Measurements from ENCODE around the gene CCDC171.
"Not testable (repeated sequence)": the region's sequence is repeated elsewhere in the genome, so short reads cannot be mapped to it uniquely, and the experiment has no call there.

Gene CCDC171

DNA sequence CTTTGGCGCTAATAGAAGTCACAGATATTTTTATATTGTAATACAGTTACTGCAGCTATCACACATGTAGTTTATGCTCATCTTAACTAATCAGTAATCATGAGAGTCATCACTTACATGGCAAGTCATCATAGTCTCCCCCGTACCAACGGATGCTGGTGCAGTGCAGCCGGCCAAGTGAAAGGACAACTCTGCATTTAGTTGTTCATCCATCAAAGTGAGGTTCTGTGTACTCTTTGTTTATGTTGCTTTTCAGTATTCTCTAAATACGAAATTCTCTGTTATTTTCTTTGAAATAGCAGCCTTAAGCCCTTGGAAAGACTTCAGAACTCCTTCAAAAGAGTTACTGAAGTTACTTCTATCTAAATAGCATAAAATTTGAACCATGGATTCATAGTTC lies 216.7 kb downstream of the CCDC171 start:
- DNase-seq = no peak

- no peak for DNase-seq
Measured at GRCh38 chr9:15778861-15779260, 226.0 kb downstream of the CCDC171 start.

DNA sequence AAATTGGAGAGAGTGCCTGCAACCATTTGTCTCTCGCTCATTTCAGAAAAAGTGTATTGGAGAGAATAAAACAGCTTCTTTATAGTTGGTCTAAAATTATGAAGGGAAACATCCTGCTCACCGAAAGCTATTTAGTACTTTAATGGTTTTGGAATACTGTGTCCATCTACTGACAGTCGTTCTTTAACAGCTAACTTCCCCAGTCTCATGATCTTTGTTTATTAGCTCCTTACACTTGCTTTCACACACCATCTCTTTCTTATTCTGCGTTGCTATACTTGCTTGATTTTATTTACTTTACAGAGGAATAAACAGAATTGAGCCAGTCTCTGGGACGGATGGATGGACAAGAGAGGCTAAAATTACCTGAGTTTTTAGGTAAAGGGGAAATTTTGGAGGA lies 229.3 kb downstream of the CCDC171 start:
- no peak for DNase-seq

DNA sequence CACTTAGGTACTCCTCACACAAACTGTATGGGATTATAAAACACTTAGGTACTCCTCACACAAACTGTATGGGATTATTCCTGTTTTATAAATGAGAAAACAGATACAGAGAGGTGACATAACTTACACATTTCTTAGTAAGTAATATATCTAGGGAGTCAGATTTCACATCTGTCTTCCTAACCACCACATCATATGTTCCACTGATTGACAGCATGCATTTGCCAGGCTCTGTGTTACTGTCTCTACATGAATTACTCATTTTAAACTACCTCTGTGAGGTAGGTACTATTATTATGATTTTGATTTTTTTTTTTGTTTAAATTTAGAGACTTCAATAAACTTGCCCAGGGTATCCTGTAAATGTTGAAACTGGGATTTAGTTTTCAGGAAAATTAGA lies 232.7 kb downstream of the CCDC171 start:
- no peak for DNase-seq

GRCh38 chr9:15786616-15787015 lies 233.8 kb downstream of the CCDC171 start:
- DNase-seq = no peak

- not testable (repeated sequence) for DNase-seq
Measured at GRCh38 chr9:15810219-15810899, 257.5 kb downstream of the CCDC171 start.

DNA sequence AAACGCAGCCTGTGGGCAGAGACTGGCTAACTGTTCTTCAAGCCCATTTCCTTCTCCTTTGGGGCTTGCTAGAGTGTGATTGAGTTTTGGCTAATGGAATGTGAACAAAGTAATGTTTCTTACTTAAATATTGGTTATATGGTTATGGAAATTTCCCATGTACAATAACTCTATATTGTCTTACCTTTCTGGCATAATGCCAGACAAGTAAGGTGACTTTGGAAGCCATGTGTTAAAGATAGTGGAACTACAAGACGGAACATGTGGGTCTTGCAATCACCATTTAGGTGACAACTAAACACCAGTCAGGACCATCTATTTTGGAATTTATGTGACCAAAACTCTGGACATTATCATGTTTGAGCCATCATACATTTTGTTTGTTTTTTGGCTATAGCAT lies 260.2 kb downstream of the CCDC171 start:
- DNase-seq = no peak

GRCh38 chr9:15824310-15824709 lies 271.5 kb downstream of the CCDC171 start:
- DNase-seq = no peak

DNA sequence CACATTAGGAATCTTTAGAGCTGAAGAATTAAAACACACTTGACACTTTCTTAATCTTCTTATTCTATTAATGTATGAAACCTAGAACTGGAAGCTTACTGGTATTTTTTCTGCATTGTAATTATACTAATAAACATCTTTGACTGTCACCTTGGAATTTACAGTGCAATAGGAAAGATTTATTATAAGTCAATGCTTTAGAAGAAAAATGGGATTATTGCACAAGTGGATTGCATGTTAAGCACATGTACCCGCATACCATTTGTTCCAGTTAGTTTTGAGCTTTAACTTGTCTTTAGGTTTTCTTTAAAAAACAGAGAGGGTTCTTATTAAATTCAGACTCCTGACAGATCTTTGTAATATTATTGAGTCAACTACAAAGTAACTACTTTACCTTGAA lies 278.5 kb downstream of the CCDC171 start:
- no peak for DNase-seq

- no peak for DNase-seq
Measured at GRCh38 chr9:15834541-15834940, 281.7 kb downstream of the CCDC171 start.

- no peak for DNase-seq
Measured at GRCh38 chr9:15837079-15837679, 284.3 kb downstream of the CCDC171 start.

DNA sequence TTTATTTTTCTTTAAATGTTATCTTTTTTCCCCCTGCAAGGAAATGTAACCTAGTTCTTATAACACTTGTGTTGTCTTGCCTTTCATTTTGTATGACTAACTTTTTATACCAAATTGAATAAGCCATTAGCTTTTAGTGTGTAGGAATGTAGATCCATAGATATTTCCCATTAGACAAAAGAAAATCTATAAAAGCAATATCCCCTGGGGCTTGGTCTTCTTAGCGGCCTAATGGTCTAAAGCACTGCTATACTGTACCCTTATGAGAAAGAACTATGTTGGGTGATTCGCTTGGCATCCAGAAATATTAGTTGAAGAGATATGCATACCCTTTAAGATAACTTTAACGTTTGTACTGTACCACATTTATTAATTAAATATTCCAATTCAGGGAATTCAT lies 289.2 kb downstream of the CCDC171 start:
- no peak for DNase-seq

DNA sequence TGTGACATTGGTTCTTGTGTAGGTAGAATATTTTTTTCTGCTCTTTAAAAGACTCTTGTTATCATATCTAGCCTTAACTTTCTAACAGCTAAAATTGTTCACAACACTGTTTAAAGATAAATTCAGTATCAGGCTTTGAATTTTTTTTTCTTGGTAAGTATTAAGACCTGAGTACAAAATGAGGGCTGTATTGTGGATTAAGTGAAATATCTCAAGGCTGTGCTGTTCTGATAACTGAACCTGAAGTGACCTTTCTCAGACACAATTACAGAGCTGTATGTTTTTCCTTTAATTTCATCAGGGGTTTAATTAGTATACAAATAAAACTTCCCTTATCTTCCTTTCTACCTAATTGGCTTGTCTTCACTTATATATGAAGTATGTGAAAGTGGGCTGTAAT lies 290.5 kb downstream of the CCDC171 start:
- no peak for DNase-seq

GRCh38 chr9:15843931-15844330 lies 291.1 kb downstream of the CCDC171 start:
- no peak for DNase-seq

- DNase-seq = no peak
Measured at GRCh38 chr9:15846611-15847010, 293.8 kb downstream of the CCDC171 start.

DNA sequence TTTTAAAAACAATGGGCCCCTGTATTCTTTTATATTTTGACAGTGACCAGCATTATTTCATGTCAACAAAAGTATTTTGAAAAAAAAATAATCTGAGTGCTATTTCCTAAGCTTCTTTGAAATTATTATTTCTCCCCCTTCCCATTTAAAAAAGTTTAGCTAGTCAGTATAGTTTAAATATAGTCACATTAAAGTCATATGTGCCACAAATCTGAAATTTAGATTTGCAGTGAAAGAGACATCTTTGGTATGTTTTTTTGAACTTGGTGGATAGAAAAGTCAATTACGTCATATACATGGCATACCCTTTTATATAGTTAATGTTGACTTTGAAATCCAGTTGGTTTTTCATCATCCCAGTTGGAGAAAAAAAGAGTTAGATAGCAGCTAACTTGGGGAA lies 297.0 kb downstream of the CCDC171 start:
- DNase-seq = no peak

- no peak for DNase-seq
Measured at GRCh38 chr9:15851766-15852165, 298.9 kb downstream of the CCDC171 start.

- no peak for DNase-seq
Measured at GRCh38 chr9:15856591-15856990, 303.7 kb downstream of the CCDC171 start.

- no peak for DNase-seq
Measured at GRCh38 chr9:15867334-15867733, 314.5 kb downstream of the CCDC171 start.

GRCh38 chr9:15867988-15868387 lies 315.1 kb downstream of the CCDC171 start:
- no peak for DNase-seq

DNA sequence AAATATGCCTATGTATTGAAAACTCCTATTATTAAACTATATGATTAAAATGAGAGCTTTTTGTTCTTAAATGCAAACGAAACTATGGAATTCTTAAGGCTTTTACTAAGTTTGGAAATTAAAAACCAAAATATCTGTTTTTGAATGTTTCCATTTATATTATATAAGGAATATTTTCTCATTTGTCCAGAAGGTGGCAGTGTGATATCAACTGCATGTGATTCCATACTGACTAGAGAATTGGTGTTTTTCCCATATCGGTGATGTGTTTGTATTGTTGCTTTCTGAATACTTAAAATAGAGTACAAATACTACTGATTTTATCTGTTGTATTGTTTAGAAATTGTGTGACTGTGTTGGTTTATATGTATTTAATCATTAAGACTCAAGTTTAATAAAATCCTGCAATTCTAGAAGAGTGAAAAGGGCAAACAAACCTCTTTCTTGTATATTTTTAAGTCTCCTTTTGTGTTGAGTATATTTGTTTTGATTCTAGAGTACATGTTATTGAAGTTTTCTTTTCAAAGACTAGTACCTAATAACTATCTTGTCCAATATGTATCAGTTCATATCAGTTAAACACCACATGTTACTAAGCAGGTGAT lies 320.8 kb downstream of the CCDC171 start:
- DNase-seq = no peak

- no peak for DNase-seq
Measured at GRCh38 chr9:15882328-15882727, 329.5 kb downstream of the CCDC171 start.

DNA sequence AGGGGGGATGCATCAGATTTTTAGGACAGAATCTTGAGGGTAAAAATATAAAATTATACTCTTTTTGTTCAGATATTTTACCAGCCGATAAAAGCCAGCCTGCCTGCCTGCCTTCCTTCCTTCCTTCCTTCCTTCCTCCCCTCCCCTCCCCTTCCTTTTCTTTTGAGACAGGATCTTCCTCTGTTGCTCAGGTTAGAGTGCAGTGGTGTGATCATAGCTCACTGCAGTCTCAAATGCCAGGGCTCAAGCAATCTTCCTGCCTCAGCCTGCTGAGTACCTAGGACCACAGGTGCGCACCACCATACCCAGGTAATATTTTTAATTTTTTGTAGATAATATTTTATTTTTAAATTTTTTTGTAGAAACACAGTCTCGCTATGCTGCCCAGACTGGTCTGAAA lies 330.0 kb downstream of the CCDC171 start:
- DNase-seq = no peak

DNA sequence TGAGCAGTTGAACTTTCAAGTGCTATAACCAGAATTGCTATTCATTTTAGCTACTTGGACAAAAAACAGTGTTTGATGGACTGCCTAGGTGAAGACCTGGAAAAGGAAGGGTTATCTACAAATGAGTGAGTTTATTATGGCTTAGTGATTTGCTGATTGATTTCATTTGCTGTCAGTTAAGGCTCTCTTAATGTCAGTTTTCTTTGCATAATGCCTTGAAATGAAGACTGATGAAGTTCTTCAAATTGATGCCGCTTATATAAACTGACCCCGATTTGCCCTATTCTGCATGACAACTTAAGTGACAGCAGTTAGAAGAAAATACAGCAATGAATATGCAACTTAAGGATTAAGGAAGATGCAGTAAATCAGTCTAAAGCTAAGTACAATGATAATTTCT lies 332.6 kb downstream of the CCDC171 start:
- no peak for DNase-seq

- no peak for DNase-seq
Measured at GRCh38 chr9:15889555-15889954, 336.7 kb downstream of the CCDC171 start.

All from activated CD4-positive, alpha-beta T cell treated with anti-CD3 and anti-CD28 coated beads for 1 hour (primary cell).